Skeletal muscle tissue (tissue), 4 donors: ENCODE results near the gene GBP2. TPM values are rescaled to one million over a fixed set of nuclear protein-coding genes. Genes with fewer than 3 reads are reported as not detected.

Experiments used
- H3K27ac ChIP-seq: one replicate; pipeline ENCODE4 v1.7.0; 2013; ENCODE audit warnings: mild to moderate bottlenecking, low read depth, low read length, inconsistent platforms
- H3K27me3 ChIP-seq, 3 donors: one replicate each; pipeline ENCODE4 v1.7.0; 2013; ENCODE audit warnings: low read length in 3 of 3; ENCODE audit not compliant: control insufficient read depth in 3 of 3, insufficient read depth in 3 of 3
- H3K36me3 ChIP-seq, 3 donors: one replicate each; pipeline ENCODE4 v1.7.0; 2013; ENCODE audit warnings: low read length in 3 of 3; ENCODE audit not compliant: control insufficient read depth in 3 of 3, insufficient read depth in 3 of 3
- H3K4me1 ChIP-seq, 3 donors: one replicate each; pipeline ENCODE4 v1.7.0; 2013; ENCODE audit warnings: low read length in 3 of 3, mild to moderate bottlenecking in 3 of 3; ENCODE audit not compliant: control insufficient read depth in 3 of 3, insufficient read depth in 3 of 3
- H3K4me3 ChIP-seq, 3 donors: one replicate each; pipeline ENCODE4 v1.7.0; 2013; ENCODE audit warnings: low read length in 3 of 3
- H3K9ac ChIP-seq, 3 donors: one replicate each; pipeline ENCODE4 v1.7.0; 2013; ENCODE audit warnings: low read length in 3 of 3, mild to moderate bottlenecking in 3 of 3, moderate library complexity in 2 of 3, low read depth in 1 of 3
- H3K9me3 ChIP-seq, 3 donors: one replicate each; pipeline ENCODE4 v1.7.0; 2013; ENCODE audit warnings: low read length in 3 of 3; ENCODE audit not compliant: control insufficient read depth in 3 of 3
- total RNA-seq: library from RNA; depleted of rRNA; stranded (reverse); fragments of >200 nt; gene quantifications from one replicate; pipeline ENCODE4 v1.2.3, GENCODE V29; 2014
- donor health status: Osteomylitis.

GBP2 gene
- total RNA-seq, 1 donor from 2014 or later: 1.6 TPM

DNA sequence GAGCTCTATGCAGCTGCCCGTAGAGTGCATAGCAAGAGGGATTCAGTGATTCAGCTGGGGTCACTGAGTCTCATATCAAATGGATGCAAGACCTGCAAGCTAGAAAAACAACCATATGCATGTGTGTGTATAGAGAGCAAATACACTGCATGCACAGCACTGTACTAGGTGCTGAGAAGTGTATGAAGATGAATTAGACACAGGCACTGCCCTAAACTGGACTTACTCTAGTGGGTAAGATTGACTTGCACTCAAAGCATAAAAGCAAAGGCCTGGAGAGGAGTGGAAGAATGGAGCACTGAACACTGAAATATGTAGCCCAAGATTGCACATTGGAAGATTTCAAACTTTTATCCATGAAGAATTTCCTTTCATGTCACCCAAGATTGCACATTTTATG lies 55.4 kb downstream of the GBP2 start:
- Histone ChIP-seq H3K36me3 (no peaks in the 10 kb centered on the region), H3K27me3 (no peaks in the 10 kb centered on the region), H3K9me3 (no peaks in the 10 kb centered on the region), H3K9ac (no peak overlapping the region), H3K4me1 (peaks cover 0 to 2% (median 2%) of the 10 kb centered on the region in 3 donors), H3K27ac (no peak overlapping the region), H3K4me3 (peak overlapping the region; percentile 28 to 45 (median 29))

DNA sequence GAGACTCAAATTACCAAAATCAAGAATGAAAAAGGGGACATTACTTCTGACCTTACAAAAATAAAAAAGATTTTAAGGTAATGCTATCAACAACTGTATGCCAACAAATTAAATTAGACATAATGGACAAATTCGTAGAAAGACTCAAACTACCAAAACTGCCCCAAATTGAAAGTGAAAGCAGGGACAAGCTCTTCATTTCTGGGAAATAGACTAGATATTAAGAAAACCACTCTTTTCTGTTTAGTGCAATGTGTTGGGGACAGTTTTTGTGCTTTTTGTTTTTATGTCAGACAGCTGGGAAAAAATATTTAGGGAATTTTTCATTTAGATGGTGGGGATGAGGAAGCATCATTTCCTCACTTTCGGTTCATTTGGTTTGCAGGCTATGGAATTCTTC lies 56.0 kb downstream of the GBP2 start:
- H3K27ac ChIP-seq: peak overlapping the region; percentile 36
- no peaks in the 10 kb centered on the region for H3K36me3 ChIP-seq
- H3K27me3 ChIP-seq: no peaks in the 10 kb centered on the region
- peak overlapping the region; percentile 28 to 45 (median 29) for H3K4me3 ChIP-seq
- H3K4me1 ChIP-seq: peaks cover 0 to 3% (median 2%) of the 10 kb centered on the region in 3 donors
- H3K9ac ChIP-seq: peak overlapping the region in 1 of 3 donors; percentile 5
- H3K9me3 ChIP-seq: no peaks in the 10 kb centered on the region

DNA sequence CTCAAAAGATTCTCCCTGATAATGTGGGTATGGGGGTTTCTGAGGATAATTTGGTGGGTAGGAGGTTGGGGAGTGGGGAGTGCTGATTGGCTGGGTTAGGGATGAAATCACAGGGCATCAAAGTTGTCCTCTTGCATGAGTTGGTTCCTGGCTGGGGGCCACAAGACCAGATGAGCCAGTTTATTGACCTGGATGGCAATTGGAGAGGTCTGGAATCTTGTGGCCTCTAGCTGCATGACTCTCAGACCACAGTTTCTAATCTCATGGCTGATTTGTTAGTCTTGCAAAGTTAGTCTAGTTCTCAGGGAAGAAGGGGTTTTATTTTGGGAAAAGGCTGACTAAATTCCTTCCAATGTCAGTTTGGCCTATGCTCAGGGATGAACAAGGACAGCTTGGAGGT lies 57.6 kb downstream of the GBP2 start:
- H3K27ac ChIP-seq: no peak overlapping the region

DNA sequence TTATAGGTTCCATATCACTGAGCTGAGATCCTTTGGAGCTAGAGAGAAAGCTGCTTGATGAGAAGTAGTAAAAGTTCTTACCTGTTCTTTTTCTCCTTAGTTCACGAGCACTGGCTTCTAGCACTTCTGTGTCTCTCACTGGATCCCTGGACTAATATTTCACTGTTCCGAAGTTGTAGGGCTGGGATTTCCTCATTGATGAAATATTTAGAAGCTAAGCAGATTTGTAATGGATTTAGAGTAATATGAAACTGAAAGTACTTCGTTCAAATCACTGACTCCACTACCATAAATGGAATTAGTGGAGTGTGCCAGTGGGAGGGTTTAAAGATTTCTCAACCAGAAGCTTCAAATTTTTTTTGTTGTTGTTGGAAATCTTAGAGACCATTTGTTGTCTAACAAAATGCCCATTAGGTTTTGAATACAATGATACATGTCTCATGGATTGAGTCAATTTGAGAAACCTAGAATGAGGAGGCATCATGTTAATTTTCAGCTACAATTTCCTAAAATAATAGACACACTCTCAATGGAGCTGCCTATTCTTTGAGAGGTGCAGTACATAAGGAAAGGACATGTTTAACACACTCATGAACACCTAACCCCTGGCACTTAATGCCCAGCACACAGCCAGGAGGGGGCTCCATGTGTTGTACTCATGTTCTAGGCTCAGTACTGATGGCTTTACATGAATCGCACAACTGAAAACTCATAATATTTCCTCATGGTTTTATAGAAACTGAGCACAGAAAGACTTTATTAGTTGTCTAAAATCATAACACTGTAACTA lies 60.6 kb downstream of the GBP2 start, which contains the start of gene GBP1:
Gene GBP1 (minus strand): TSS at position 130 of the 790 bp plus-strand sequence. CDS start 1,974 bp downstream, outside the sequence.
- Histone ChIP-seq H3K36me3 (peaks cover 0 to 2% (median 0%) of the 10 kb centered on the region in 3 donors), H3K9me3 (no peaks in the 10 kb centered on the region), H3K4me1 (peaks cover 0 to 4% (median 3%) of the 10 kb centered on the region in 3 donors), H3K9ac (peak within 1 kb of the TSS; percentile 66 to 77 (median 69)), H3K4me3 (peak within 1 kb of the TSS; percentile 59 to 90 (median 66)), H3K27ac (peak within 1 kb of the TSS; percentile 79), H3K27me3 (no peaks in the 10 kb centered on the region)

More for the DNA sequence above, 57.6 kb downstream of the GBP2 start:
- Histone ChIP-seq H3K4me1 (peaks cover 0 to 3% (median 2%) of the 10 kb centered on the region in 3 donors), H3K4me3 (no peak overlapping the region), H3K9me3 (no peaks in the 10 kb centered on the region), H3K27me3 (no peaks in the 10 kb centered on the region), H3K9ac (no peak overlapping the region), H3K36me3 (no peaks in the 10 kb centered on the region)

DNA sequence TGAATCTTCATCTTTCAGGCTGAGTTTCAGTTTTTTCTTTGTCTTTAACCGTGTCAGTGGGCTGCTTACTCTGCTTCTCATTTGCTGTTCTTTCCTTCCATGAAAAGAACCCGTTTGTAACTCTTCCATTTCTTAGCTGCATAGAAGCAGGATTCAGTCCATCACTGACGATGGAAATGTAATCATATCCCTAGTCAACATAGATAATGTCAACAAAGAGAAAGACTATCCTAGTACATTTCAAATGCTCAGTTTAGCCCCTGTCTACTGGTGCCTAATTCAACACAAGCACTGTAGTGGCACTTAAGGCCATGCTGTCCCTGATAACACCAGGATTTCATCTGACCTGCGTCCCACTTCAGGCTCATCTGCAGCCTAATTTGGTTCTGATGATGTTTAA lies 61.3 kb downstream of the GBP2 start:
- Histone ChIP-seq H3K27me3 (no peaks in the 10 kb centered on the region), H3K27ac (peak overlapping the region; percentile 79), H3K9me3 (no peaks in the 10 kb centered on the region), H3K36me3 (peaks cover 0 to 2% (median 0%) of the 10 kb centered on the region in 3 donors), H3K9ac (peak overlapping the region; percentile 66 to 77 (median 69)), H3K4me1 (peaks cover 0 to 4% (median 3%) of the 10 kb centered on the region in 3 donors), H3K4me3 (peak overlapping the region; percentile 59 to 90 (median 66))

DNA sequence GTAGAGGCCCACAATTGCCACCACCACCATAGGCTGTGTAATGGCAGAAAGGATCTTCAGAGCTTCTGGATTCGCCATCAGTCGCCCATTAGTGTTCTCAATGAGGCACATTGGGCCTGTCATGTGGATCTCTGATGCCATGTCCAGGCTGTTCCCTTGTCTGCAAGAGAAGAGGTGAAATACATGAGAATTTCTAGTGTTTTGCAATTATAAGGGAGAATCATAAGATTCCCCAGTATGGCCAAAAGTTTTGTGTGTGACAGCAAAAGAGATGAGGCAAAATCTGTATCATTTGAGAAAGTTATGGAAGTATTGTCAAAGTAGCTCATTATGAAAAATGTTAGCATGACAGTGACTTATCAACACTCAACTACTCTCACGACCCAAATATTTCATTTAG lies 62.8 kb downstream of the GBP2 start:
- Histone ChIP-seq H3K4me1 (peaks cover 0 to 4% (median 3%) of the 10 kb centered on the region in 3 donors), H3K9ac (no peak overlapping the region), H3K27me3 (no peaks in the 10 kb centered on the region), H3K36me3 (peaks cover 0 to 12% (median 8%) of the 10 kb centered on the region in 3 donors), H3K27ac (no peak overlapping the region), H3K4me3 (no peak overlapping the region), H3K9me3 (no peaks in the 10 kb centered on the region)

DNA sequence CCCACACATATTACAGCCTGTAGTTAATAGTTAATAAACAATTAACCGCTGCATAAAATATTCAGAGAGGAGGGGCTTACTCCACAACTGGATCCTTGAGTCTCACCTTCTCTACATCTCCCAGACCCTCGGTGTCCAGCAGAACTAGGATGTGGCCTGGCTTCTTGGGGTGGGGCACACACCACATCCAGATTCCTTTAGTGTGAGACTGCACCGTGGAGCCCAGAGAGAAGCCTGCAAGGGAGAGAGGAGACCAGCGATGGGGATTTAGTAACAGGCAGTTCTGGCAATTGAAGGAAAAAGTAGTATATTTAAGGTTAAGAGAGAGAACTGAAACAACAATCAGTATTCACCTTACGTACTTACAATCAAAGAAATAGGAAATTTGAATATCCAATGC lies 65.8 kb downstream of the GBP2 start:
- no peak overlapping the region for H3K27ac ChIP-seq
- no peak overlapping the region for H3K9ac ChIP-seq
- H3K27me3 ChIP-seq: no peaks in the 10 kb centered on the region
- peaks cover 0 to 4% (median 0%) of the 10 kb centered on the region in 3 donors for H3K4me1 ChIP-seq
- H3K4me3 ChIP-seq: no peak overlapping the region
- H3K36me3 ChIP-seq: peaks cover 0 to 22% (median 12%) of the 10 kb centered on the region in 3 donors
- no peaks in the 10 kb centered on the region for H3K9me3 ChIP-seq

Other genes starting within 250 kb of the GBP2 start
- gene GTF2B, start 234.5 kb downstream of the GBP2 start, total RNA-seq: 52.7 TPM
- 10.4 TPM for gene KYAT3, start 133.5 kb downstream of the GBP2 start, total RNA-seq
- 17.2 TPM for gene RBMXL1, start 133.5 kb downstream of the GBP2 start, total RNA-seq
- 2.1 TPM for gene GBP3, start 103.2 kb downstream of the GBP2 start, total RNA-seq
- gene GBP1, start 60.9 kb downstream of the GBP2 start, total RNA-seq: 14.6 TPM
- gene GBP7, start 49.9 kb upstream of the GBP2 start, total RNA-seq: not detected
- 3.7 TPM for gene GBP4, start 72.8 kb upstream of the GBP2 start, total RNA-seq
- gene GBP5, start 146.7 kb upstream of the GBP2 start, total RNA-seq: 0.52 TPM
- not detected for gene GBP6, start 237.9 kb upstream of the GBP2 start, total RNA-seq